Measurements from ENCODE around the gene POGZ.

- TF ChIP-seq CTCF (IDR thresholded peaks at IDR 0.05) (no peak), POLR2A (IDR thresholded peaks at IDR 0.05) (no peak)
Measured at GRCh38 chr1:151435174-151435573, 24.1 kb downstream of the POGZ start.

Measured in esophagus squamous epithelium (tissue), 4 donors.